CD4-positive, alpha-beta T cell treated with Interleukin-2 at 100 ng/mL for 4 hours (primary cell): Measurements from ENCODE around the gene SHPK.

Source experiments
- DNase-seq: peaks from one replicate; pipeline ENCODE4 v3.0.0-alpha.2; 2020; ENCODE audit warnings: low spot score

SHPK gene

GRCh38 chr17:3660311-3660891 lies 24.4 kb upstream of the SHPK start:
- no peak for DNase-seq

DNA sequence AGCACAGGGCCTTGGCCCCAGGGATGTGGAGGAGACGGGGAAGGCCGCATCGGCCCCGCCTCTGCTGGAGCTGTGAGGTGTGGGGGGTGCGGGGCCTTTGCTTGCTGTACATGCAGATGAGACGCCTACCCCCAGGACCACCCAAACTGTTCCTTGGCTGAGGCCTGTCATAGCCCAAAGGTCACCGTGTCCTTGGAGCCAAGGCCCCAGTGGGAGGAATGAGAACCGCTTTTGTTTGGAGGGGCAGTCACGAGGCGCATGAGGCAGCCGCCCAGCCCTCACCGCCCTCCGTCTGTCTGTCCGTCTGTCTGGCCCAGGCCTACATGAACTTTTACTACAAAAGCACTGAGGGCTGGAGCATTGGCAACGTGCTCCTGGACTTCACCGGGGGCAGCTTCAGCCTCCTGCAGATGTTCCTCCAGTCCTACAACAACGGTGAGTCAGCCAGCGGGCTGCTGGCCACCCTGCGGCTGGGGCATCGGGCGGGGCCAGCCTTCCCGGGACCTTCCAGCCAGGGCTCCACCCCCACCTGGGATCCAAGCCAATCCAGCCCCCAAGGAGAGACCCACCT lies 23.6 kb upstream of the SHPK start:
- DNase-seq, result no peak

DNA sequence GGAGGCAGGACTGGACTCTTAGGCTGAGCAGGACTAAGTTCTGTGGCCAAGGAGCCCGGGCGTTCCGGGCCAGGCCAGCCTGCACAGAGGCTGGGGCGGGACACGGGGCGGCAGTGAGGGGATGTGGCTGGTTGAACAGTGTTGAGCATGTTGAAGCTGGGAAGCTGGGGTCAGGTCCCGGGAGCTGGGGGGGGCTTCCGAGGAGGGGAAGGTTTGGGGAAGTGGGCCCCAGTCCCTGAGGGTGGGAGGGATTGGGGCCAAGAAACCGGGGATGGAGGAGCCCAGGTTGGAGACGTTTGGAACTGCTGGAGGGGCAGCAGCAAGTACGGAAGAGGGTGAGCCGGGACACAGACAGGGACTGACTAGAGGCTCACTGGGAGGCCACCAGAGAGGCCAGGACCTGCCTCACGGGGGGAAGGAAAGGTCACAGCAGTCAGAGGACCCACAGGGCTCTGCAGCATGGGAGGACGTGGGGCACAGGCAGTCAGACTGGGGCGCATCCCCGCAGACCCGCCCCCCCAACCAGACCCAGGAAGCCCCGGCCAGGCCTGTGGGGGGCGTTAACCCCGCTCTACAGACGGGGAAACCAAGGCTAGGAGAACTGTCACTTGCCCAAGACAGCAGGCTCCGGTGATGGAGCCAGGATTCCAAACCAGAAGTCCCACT lies 22.9 kb upstream of the SHPK start:
- no peak for DNase-seq

GRCh38 chr17:3657874-3658783 lies 22.1 kb upstream of the SHPK start:
- no peak for DNase-seq

GRCh38 chr17:3657588-3657869 lies 21.5 kb upstream of the SHPK start:
- no peak for DNase-seq

DNA sequence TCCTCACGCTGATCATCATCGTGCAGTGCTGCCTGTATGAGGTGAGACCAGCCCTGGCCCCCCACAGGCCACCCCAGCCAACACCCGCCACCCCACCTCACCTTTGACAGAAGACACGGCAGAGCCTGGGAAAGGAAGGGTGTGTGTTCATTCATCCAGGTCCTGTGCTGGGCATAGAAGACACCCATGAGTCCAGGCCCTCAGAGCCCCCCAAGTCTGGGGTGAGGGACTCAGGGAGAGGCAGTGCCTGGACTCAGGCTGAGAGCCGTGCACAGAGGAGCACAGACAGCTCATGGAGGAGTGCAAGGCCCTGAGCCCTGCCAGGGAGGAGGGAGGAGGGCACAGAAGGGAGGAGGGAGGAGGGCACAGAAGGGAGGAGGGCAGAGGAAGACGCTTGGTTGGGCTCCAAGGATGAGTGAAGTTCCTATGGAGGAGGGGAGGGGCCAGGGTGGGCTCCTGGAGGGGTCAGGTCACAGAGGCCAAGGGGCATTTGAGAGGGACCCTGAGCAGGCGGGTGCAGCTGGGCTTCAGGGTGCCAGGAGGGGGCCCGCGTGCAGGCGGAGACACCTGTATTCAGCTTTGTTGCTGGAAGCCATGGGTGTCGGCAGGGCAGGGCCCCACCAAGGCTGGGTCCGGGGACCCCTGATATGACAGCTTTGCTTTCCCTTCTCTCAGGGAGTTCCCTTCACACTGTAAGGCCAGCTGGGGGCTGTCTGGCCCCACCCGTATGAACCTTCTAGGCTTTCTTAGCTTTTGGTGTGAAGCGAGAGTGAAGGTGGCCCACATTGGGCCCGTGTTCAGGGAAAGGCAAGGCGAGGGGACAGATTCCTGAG lies 20.9 kb upstream of the SHPK start:
- no peak for DNase-seq

- DNase-seq, result no peak
These were observed 20.3 kb upstream of the SHPK start for GRCh38 chr17:3656353-3656752.

DNA sequence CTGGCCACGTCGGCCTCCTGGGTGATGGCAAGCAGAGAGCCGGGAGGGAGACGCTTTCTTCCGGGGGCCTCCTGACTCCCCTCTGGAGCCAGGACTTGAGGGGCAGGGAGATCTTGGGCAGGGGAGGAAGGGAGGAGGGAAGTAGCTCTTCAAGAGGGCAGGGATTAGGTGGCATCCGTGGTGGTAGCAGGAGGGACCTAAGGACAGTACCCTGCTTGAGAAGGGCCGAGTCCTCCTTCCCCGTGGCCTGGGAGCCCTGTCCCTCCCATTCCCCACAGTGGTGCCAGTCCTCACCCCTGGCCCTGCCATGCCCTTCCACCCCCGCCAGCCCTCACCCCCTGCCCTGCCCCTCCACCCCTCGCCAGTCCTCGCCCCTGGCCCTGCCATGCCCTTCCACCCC lies 19.7 kb upstream of the SHPK start:
- DNase-seq, result no peak

DNA sequence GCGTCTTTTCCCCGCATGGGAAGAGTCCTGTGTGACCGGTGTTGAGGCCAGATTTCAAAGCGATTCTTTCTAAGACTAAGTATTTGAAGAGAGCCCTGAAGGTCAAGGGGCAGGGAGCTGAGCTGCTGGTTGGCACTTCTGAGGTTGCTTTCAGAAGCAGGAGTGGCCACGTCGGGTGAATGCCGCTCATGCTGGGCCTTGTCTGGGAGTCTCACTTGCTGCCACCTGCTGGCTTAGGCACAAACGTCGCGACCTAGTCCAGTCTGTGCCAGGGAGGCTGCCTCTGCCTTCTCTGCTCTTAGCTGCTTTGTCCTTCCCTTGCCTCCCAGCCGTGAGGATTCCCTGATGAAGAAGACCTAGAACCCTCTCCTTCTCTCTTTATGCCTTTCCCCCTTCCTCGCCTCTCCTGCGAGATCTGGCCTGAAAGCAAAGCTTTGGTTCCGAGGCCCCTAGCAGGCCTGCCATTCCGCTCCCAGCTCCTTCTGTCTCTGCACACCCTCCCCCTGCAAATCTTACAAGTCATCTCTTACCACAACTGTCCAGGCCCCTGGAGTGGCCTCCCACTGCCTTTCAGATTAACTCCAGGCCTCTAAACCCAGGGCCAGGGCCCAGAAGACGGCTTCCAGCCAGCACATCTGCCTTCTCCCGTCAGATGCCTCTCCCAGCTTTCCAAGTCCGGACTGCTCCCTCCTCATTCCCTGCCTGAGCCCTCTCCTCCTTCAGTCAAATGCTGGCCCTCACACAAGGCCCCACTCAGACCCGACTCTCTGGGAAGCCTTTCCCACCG lies 11.9 kb upstream of the SHPK start:
- DNase-seq, result peak; percentile 15

GRCh38 chr17:3647251-3647650 lies 11.2 kb upstream of the SHPK start:
- no peak for DNase-seq

DNA sequence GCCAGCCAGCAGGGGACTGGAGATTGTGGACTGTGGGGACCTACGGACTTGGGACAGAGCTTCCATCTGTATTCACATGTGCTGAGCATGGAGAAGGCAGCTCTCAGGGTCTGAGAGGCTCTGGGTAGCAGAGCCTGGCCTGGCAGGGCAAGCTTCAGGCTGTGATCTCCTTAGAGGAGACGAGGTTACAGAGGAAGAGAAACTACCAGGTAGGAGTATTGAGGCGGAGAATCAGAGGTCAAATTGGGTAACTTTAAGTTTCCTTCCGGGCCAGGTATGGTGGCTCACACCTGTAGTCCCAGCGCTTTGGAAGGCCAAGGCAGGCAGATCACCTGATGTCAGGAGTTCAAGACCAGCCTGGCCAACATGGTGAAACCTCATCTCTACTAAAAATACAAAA lies 9.3 kb upstream of the SHPK start:
- no peak for DNase-seq

DNA sequence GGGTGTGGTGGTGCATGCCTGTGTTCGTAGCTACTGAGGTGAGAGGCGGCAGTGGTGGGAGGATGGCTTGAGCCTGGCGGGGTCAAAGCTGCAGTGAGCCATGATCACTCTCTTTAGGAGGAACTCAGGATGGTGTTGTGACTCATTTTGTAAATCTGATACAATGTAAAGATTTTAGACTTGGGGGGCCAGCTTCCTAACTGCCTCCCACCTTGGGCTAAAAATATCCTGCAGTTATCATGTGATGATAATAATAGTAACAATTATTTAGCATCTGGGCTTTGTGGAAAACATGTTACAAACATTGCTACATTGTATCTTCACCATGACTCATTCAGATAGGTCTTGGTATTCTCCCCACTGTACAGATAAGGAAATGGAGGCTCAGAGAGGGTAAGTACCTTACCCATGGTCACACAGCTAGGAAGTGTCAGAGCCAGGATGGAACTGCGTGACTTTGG lies 7.9 kb upstream of the SHPK start:
- DNase-seq, result no peak

GRCh38 chr17:3641717-3642486 lies 5.9 kb upstream of the SHPK start:
- DNase-seq, result no peak

GRCh38 chr17:3641014-3641413 lies 5.0 kb upstream of the SHPK start:
- DNase-seq, result no peak

DNA sequence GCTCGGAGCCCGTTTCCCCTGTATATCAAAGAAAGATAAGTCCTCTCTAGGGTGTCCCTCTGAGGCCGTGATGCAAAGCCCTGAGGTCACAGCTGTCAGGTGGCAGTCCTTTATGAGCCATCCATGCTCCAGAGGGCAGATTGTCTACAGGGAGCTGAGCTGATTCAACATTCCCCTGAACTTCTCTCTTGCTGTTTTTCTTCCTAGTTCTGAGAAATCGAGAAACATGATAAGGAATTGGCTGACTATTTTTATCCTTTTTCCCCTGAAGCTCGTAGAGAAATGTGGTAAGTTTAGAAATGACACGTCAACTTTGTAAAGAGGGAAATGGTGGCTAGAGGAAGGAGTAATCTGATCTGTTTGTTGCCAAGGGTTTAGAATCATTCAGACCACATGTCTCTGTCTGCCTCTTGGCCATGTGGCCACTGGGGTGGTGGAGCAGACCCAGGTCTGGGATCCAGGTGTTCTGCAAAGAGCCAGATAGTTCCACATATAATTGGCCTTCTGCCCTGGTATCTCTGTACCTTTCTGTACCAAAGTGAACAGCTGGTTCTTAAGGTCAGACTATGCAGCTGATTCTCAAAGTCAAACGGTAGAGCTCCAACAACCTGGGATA lies 4.0 kb upstream of the SHPK start:
- DNase-seq, result no peak

DNA sequence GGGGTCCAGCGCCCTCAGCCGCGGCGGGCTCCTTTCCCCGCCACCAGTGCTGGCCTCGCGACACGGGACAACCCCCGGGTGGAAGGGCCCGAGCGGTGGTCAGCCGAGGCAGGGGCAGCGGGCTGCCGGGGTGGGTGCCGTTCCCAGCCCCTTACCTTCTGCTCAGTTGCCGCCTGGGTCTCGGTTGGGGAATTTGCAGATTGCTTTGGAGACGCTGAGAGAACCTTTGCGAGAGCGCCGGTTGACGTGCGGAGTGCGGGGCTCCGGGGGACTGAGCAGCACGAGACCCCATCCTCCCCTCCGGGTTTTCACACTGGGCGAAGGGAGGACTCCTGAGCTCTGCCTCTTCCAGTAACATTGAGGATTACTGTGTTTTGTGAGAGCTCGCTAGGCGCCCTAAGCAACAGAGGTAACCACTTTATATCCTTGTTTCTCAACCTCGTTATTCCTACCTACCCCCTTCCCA lies 891 bp upstream of the SHPK start:
- DNase-seq, result no peak

DNA sequence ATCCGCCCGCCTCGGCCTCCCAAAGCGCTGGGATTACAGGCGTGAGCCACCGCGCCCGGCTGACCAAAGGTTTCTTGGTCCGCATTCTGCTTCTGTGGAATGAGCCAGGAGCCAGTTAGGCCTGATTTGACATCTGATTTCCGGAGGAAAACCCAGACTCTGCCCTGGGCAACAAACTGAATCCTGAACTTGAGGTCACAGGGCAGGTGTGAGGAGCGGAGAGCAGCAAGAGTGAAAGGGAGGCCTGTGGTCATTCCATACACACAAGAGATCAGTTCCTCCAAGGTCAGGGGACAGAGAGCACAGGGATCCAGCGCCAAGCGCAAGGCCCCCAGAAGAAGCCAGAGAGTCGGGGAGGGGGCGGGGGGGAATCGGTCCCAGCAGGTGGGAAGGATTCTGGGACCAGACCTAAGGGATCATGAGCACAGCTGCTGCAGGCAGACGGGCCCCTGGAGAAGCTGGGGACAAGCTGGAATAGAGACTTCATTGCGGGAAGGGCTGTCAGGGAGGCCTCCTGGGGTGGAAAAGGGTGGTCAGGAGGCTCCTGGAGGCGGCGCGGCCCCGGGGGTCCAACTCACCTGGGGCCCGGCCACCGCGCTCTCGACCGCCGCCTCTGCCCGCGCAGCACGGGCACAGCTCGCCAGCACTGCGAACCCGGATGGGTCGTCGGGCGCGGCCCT lies 436 bp downstream of the SHPK start:
- no peak for DNase-seq

GRCh38 chr17:3632287-3632686 lies 3.8 kb downstream of the SHPK start:
- DNase-seq, result no peak

DNA sequence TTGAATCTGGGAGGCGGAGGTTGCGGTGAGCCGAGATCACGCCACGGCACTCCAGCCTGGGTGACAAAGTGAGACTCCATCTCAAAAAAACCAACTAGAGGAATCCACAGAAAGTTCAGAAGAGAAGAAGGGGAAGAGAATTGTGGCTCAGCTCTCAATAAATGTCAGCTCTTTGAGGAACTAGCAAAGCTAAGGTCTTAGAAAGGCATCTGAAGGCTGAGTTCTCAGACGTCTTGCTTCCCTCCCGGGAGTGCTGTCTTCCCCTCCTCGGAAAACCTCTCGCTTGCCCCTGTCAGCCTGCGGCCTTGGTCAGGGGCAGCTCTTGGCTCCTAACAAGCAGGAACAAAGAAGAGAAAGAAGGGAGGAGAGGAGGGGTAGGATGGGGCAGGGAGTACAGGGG lies 5.3 kb downstream of the SHPK start:
- DNase-seq, result no peak
